ENCODE measurements around the gene MERTK.

Gene MERTK

DNA sequence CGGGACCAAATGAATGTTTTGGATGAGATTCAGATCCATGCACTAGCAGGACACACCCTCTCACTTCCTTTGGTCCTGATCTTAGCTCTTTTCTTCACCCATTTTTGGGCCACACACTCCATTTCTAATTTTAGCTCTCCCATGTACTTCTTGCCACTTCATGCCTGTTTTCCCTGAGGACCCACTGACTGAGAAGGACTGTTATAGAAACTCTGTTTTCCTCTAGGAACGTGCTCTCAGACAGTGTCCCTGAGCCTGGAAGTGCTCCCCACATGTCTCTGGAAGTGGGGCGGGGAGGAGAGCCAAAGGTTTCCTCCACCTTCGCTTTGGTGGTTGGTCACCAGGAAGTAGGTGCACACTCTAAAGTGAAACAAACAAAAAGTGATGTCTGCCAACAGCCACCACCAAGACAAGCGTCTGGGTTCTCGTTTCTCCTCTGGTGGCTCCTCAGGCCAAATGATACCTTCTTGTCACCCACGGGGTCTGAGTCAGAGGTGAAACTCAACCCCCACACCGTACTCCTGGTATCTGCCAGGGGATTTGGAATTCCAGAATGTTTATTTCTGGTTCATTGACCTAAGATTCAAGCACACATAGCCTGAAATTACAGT is 74.7 kb downstream of the MERTK start:
- H3K27ac ChIP-seq = no peak overlapping the region
- H3K4me3 ChIP-seq (ENCODE audit: low read depth, low read length) = no peak overlapping the region
- no peak for DNase-seq
- no peak for TF ChIP-seq CTCF (IDR thresholded peaks at IDR 0.05; ENCODE audit: low read depth, low read length)
- H3K27me3 ChIP-seq (ENCODE audit: insufficient read depth, low read depth, severe bottlenecking) = no peaks in the 10 kb centered on the region
- H3K9me3 ChIP-seq (ENCODE audit: severe bottlenecking) = no peaks in the 10 kb centered on the region
- no peaks in the 10 kb centered on the region for H3K36me3 ChIP-seq

- Histone ChIP-seq H3K4me3 (ENCODE audit: low read depth, low read length) (no peak overlapping the region), H3K9me3 (ENCODE audit: severe bottlenecking) (no peaks in the 10 kb centered on the region), H3K27me3 (ENCODE audit: insufficient read depth, low read depth, severe bottlenecking) (no peaks in the 10 kb centered on the region), H3K36me3 (no peaks in the 10 kb centered on the region), H3K27ac (no peak overlapping the region)
- DNase-seq = no peak
- no peak for TF ChIP-seq CTCF (IDR thresholded peaks at IDR 0.05; ENCODE audit: low read depth, low read length)
These were observed 75.3 kb downstream of the MERTK start for GRCh38 chr2:111973701-111974100.

DNA sequence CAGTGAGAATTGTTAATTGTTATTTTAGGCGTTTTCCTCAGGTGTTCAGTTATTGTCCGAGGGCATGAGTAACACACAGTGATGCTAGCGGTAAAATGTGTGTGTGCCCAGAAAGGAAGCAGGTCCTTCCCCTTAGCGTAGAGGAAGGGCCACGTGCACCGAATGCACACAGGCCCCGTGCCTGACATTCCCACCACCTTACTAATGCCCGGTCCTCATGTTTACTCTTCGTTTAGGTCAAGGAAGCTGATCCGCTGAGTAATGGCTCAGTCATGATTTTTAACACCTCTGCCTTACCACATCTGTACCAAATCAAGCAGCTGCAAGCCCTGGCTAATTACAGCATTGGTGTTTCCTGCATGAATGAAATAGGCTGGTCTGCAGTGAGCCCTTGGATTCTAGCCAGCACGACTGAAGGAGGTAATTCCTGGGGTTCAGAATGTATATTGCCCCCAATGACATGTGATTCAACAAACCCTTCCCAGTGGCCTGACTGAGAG is 76.7 kb downstream of the MERTK start:
- Histone ChIP-seq H3K27ac (no peak overlapping the region), H3K27me3 (ENCODE audit: insufficient read depth, low read depth, severe bottlenecking) (no peaks in the 10 kb centered on the region), H3K9me3 (ENCODE audit: severe bottlenecking) (no peaks in the 10 kb centered on the region), H3K36me3 (no peaks in the 10 kb centered on the region), H3K4me3 (ENCODE audit: low read depth, low read length) (no peak overlapping the region)
- no peak for TF ChIP-seq CTCF (IDR thresholded peaks at IDR 0.05; ENCODE audit: low read depth, low read length)
- no peak for DNase-seq

DNA sequence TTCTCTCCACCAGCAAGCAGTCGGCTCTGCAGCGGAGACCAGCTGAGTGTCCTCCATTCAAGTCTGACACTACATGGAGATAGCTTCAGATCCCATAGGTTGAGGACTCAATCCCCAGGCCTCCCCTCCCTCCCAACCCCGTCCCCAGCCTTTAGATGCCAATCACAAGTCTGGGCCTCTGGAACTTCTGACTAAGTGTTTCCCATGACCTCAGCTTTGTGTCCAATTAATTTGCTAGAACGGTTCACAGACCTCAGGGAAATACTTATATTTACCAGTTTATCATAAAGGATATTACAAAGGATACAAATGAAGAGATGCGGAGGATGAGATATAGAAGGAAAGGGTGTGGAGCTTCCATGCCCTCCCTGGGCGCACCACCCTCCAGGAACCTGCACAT is 77.4 kb downstream of the MERTK start:
- no peaks in the 10 kb centered on the region for H3K36me3 ChIP-seq

GRCh38 chr2:111977240-111977639 is 78.8 kb downstream of the MERTK start:
- Histone ChIP-seq H3K27ac (no peak overlapping the region), H3K27me3 (ENCODE audit: insufficient read depth, low read depth, severe bottlenecking) (no peaks in the 10 kb centered on the region), H3K9me3 (ENCODE audit: severe bottlenecking) (no peaks in the 10 kb centered on the region), H3K36me3 (no peaks in the 10 kb centered on the region), H3K4me3 (ENCODE audit: low read depth, low read length) (no peak overlapping the region)
- no peak for TF ChIP-seq CTCF (IDR thresholded peaks at IDR 0.05; ENCODE audit: low read depth, low read length)
- DNase-seq = no peak

More for the DNA sequence above, 77.4 kb downstream of the MERTK start:
- DNase-seq = no peak
- no peak for TF ChIP-seq CTCF (IDR thresholded peaks at IDR 0.05; ENCODE audit: low read depth, low read length)
- Histone ChIP-seq H3K4me3 (ENCODE audit: low read depth, low read length) (no peak overlapping the region), H3K27me3 (ENCODE audit: insufficient read depth, low read depth, severe bottlenecking) (no peaks in the 10 kb centered on the region), H3K27ac (no peak overlapping the region), H3K9me3 (ENCODE audit: severe bottlenecking) (no peaks in the 10 kb centered on the region)
